NCI-H1930 (cell line): Measurements from ENCODE around the gene DENND2A.
"Not testable (repeated sequence)": the region's sequence is repeated elsewhere in the genome, so short reads cannot be mapped to it uniquely, and the experiment has no call there.

ENCODE experiments used
- DNase-seq, 2 experiments: peaks; one replicate each; lab custom pipeline; 2025; lab: John Stamatoyannopoulos, UW

DENND2A gene

DNA sequence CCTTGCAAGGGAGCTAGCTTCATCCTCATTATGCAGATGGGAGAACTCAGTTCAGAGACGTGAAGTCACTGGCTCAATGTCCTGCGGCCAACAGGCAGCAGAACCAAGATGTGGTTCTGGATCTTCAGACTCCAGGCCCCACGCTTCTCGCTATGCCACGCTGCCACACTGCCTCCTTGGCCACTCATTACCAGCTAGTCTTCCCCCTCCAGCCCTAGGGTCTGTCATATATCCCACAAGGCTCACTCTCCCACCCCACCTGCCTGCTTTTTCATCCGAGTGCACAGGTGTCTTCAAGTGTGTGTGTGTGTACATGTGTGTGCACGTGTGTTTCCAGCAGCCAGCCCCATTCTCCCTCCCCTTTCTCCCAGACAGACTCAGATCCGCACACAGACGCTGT is 53.4 kb downstream of the DENND2A start:
- DNase-seq, result no peak

DNA sequence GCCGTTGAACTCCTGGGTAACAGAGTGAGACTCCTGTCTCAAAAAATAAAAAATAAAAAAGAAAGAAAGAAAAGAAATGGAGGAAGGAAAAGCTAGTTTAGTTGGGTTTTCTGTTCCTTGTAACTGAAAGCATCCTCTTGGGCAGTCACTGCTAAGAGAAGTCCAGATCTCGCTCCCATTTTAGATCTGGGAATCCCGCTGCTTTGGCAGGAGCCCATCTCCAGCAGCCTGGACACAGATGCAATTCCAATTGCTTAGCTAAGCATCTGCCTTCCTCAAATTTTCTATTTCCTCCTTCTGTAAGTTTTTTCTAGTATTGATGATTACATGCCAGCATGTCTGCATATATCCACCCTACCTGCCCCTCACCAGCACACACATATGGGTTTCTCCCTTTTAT is 54.1 kb downstream of the DENND2A start:
- no peak for DNase-seq

DNA sequence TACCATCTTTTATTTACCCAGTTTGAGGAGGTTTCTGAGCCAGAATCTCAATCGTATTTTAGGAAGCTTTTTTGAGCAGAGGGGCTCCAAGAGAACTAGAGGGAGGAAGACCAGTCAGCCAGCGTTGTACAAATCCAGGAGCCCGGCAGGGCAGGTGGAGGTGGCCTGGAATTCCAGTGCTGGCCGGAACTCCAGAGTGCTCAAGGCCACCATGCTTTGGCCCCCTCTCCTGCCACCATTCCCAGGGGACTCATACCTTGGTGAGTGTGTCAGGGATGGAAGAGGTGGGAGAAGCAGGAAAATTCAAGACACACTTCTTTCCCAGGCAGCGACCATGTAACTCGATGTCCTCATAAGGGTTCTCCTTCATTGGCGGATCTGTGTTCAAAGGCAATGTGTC is 55.3 kb downstream of the DENND2A start:
- no peak for DNase-seq

DNA sequence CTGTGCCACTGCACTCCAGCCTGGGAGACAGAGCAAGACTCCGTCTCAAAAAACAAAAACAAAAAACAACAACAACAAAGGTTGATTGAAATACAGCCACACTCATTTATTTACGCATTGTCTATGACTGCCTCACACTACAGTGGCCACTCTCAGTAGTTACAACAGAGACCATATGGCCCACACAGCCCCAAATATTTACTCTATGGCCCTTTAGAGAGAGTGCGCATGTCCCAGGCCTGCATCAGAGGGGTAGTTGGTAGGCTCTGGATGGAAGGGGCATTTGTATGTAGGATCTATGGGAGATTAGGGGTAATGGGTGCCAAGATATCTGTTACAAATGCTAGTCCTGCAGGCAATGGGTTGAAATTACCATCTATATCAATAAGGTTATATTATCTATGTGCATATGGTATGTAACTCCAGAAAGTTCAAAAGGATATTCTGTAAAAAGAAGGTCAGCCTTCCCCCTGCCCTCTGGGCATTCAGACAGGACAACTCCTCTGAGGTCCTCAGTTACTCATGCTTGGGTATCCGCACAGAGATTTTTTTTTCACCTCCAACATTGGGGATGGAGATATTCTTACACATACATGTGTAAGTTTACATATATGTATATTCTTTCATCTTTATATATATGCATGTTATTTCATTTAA is 56.3 kb downstream of the DENND2A start:
- no peak for DNase-seq

DNA sequence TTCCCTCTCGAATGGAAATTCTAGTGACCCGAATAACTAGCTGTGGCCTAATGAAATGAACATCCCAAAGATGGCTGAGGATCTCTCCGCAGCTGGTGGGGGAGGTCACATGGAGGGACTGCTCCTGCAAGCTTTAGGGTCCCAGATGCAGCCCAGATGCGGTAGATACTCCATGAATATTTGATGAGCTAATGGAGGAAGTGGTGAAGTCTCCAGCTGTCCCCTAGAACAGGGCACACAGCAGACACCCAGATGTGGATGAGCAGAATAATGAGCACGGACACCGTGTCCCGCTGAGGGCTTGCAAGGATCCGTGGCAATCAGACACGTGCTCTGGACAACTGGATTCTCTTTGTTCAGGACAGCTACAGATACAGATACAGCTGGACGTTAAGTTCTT is 59.2 kb downstream of the DENND2A start:
- DNase-seq, result no peak

DNA sequence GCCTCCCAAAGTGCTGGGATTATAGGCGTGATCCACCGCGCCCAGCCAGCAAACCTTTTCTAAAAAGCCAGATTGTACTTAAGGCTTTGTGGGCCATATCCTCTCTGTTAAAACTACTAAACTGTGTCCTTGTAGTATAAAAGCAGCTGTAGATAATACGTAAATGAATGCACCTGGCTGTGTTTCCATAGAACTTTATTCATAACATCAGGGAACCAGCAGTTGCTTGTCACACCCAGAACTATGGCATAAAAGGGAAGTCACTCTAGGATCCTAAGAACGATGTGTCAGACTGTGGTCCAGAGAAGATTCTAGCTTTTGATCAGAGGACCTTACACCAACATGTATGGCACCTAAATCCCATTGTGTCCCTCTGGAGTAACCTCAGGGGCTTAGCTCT is 63.0 kb downstream of the DENND2A start:
- no peak for DNase-seq

DNA sequence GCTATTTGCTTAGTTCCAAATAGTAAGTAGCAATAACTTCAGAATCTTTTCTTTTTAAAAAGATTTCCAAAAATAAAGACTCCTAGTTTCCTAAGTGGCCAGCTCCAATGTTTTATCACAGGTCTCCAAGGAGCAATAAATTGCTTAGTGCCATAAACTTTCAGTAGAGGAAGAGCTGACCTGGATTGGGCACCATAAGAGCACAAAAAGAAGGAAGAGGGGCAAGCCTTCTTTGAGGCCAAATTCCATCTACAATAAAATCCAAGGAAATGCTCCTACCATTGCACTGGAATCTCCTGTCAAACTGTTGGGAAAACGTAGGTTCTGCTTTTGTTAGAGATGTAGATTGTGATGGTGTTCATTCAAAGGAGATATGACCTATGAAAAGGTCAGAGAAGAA is 64.0 kb downstream of the DENND2A start:
- no peak for DNase-seq

DNA sequence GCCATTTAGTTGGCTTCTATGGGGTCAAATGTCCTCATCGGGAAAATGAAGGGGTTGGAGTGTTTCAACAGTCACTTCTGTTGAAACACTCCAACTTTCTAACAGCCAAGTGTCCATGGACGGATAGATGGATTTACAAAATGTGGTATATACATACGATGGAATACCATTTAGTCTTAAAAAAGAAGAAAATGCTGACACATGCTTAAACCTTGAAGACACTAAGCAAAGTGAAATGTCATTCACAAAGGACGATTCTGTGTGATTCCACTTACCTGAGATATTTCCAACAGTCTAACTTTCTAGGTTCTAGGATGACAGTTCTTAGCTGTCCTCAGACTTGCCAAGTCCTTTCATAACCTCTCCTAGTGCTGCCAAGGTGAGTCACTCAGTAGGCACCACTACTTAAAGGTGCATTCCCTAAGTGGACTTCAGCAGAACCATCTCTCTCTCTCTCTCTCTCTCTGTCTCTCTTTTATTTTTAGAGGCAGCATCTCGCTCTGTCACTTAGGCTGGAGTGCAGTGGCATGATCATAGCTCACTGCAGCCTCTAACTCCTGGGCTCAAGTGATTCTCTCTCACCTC is 69.0 kb downstream of the DENND2A start:
- no peak for DNase-seq

DNA sequence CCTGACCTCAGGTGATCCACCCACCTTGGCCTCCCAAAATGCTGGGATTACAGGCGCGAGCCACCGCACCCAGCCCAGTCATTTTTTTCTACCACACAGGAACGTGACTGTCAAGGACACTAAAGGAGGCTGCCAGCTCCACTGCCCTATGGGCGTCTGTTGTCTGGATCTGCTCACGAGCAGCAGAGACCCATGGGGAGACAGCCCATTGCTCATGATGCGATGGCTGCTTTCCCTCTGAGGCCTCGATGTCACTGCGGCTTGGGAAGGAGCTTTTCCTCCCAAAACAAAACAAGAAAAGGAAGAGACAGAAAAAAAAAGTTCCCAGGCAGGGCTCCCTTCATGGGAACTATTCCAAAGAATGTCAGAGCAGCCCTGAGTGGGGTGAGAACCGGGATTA is 70.5 kb downstream of the DENND2A start:
- no peak for DNase-seq

DNA sequence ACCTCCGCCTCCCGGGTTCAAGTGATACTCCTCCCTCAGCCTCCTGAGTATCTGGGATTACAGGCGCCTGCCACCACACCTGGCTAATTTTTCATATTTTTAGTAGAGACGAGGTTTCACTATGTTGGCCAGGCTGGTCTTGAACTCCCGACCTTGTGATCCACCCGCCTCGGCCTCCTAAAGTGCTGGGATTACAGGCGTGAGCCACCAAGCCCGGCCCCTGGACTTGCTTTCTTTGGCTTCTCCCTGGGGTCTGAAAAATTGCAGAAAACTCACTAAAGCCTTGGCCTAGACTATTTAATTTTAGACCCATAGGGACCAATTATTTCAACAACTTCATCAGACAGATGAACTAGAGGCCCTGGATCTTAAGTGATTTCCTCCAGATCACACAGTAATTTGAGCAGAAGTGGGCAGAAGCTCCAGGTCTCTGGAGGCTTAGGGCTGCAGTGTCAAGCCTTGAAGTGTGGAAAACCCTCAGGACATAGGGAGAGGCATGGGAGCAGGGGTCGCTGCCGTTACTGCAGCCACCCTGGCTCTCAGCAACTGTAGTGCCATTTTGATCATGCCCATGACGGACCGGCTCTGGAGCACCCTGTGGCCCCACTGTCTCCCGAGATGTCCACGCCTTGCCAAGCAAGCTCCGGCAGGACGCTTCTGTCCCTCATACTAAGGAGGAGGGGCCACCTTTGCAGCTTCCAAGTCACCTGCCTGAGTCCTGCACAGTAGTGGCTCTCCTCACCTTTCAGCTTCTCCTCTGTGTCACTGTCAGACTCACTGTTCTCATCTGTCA is 72.4 kb downstream of the DENND2A start:
- no peak for DNase-seq

DNA sequence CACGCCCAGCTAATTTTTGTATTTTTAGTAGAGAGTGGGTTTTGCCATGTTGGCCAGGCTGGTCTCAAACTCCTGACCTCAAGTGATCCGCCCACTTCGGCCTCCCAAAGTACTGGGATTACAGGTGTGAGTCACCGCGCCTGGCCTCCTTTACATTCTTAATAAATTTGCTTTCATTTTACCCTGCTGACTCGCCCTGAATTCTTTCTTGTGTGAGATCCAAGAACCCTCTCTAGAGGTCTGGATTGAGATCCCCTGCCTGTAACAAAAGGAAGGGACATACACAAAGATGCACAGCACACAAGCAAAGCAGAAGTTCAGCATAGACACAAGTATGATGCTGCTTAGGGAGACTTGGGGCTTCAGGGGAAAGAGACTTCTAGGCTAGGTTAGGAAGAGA is 74.4 kb downstream of the DENND2A start:
- DNase-seq, result not testable (repeated sequence)

DNA sequence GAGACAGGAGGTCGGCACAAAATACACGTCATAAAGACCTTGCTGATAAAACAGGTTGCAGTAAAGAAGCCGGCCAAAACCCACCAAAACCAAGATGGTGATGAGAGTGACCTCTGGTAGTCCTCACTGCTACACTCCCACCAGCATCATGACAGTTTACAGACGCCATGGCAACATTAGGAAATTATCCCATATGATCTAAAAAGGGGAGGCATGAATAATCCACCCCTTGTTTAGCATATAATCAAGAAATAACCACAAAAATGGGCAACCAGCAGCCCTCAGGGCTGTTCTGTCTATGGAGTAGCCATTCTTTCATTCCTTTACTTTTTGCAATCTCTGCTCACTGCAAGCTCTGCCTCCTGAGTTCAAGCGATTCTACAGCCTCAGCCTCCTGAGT is 74.9 kb downstream of the DENND2A start:
- not testable (repeated sequence) for DNase-seq

DNA sequence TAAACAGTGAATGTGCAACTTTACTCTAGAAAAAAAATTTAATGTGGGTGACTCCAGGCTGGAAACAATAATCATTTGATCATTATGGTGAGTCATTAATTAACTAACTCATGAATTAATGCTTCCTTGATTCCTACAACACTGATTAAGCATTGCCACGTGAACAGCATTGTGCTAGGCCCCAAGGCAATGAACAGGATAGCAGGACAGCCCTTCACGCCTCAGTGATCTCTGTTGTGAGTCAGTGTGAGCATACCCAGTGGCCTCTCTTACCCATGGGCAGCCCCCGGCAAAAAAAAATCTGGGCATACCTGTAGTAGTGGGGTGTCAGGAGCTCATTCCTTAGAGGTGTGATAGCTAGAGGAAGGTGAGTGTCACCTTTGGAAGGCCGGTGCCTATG is 76.0 kb downstream of the DENND2A start:
- no peak for DNase-seq

DNA sequence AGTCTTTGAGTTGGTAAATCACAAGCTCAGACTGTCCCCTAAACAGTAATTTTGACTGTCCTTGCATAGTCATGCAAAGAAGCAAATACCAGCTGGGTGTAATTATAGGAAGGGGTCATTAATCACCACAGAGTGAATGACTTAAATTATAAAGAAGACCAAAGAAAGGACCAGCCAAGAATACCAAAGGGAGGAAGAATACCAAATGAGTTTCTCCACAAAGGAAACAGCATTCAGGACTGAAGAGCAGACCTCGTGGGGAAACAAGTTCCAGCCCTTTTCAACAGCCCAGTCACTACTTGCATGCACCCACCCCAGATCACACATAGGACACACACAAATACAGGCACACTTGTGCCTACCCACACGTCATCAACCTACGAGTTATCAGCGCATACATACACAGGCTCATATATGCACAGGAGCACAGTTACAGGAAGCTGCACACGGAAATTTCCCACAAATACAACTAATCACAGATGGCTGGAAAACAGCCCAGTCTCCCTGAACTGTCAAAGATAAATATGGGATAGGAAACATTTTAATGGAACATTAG is 77.6 kb downstream of the DENND2A start:
- DNase-seq, result no peak

DNA sequence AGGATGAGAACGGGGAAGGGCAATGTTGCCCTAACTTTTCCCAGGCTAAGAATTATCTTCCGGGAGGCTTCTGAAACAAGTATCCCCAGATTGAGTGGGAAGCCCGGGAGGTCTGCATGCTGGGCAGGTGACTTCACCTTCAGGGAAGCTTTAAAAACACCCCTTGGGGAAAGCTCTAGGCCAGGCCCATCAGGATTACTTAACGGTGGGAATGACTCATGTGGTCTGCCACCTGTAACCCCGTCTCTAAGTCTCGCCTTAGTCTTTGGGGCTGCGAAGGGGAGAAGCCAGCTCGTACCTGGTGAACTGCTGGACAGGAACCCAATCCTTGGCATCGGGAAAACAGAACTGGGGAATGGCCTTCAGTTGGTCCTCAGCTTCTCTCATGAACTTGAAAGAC is 81.2 kb downstream of the DENND2A start:
- no peak for DNase-seq

DNA sequence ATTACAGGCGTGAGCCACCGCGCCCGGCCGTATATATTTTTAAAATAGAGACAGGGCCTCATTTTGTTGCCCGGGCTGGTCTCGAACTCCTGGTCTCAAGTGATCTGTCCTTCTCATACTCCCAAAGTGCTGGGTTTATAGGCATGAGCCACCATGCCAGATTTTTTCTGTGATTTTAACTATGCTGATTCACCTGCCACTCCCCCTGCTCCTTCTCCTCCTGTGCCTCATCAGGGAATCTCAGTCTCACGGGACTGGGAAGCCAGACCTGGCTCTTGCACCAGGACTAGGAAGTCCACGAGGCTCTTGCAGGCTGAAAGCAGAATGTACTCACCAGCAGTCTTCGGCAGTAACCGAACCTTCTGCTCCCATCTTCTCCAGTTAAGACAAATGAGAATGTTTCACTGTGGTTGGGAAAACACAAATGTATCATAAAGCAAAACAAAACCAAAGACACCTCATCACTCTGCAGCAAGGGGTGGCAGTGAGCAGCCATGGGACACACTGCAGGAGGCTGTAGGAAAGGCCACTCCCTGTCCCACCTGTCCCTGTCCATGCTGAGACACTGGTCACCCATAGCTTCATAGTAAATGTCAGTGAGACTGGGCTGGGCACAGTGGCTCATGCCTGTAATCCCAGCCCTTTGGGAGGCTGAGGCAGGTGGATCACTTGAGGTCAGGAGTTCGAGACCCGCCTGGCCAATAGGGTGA is 82.6 kb downstream of the DENND2A start:
- no peak for DNase-seq

DNA sequence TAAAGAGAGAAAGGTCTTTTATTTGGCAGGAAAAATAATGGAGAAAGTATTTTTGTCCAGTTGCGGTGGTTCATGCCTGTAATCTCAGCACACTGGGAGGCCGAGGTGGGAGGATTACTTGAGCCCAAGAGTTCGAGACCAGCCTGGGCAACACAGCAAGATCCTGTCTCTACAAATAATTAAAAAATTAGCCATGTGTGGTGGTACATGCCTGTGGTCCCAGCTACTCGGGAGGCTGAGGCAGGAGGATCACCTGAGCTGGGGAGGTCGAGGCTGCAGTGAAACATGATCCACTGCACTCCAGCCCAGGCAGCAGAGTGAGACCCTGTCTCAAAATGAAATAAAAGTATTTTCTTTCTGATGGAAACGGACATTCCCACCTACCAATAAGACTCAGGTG is 83.5 kb downstream of the DENND2A start:
- DNase-seq, result no peak

DNA sequence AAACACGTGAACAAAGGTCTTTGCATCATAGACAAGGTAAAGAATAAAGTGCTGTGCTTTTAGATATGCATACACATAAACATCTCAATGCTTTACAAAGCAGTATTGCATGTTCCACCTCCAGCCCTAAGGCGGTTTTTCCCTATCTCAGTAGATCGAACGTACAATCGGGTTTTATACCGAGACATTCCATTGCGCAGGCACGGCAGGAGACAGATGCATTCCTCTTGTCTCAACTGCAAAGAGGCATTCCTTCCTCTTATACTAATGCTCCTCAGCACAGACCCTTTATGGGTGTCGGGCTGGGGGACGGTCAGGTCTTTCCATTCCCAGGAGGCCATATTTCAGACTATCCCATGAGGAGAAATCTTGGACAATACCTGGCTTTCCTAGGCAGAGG is 87.4 kb downstream of the DENND2A start:
- not testable (repeated sequence) for DNase-seq

DNA sequence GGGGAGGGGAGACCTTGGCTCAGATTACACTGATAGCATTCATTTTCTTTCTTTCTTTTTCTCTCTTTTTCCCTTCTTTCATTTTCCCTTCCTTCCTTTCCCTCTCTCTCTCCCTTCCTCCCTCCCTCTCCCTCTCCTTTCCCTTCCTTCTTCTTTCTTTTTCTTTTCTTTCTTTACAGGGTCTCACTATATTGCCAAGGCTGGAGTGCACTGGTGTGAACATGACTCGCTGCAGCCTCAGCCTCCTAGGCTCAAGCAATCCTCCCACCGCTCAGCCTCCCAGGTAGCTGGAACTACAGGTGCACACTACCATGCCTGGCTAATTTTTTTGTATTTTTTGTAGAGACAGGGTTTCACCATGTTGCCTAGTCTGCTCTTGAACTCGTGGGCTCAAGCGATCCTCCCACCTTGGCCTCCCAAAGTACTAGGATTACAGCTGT is 88.4 kb downstream of the DENND2A start:
- DNase-seq, result no peak

DNA sequence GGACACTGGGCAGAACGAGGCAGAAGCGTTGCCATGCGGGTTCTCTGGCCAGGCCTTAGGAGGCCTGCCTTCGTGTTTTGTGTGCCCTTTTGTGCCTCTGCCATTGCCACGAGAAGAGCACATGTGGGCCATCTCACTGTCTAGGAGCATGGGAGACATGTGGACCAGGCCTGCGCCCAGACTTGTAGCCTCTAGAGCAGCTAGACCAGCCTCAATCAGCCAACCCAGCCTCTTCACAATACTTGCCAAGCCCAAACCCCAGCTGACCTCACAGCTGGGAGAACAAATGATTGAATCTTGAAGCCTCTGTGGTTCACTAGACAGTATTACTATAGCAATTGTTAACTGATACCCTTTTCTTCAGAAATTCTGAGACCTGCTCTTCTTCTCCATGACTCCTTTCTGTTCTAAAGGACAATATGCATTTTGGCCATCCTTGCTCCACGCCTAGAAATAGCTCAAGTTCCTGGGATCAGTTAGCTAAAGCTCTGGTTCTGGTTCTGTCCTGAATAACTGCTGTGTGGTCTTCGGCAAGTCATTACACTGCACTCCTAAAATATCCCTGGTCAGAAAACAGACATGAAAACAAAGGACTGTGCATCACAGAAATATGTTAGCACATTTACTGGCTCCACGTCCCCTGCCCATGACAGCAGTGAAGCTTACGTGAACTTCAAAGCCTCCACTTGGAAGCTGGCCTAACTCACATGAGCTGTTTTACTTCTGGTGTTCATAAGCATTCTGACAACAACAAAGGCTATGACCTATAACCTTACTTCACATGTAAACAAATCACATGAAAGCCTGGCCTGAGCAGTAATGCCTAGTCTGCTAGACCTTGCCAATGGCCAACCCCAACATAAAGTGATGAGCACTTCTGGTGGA is 89.0 kb downstream of the DENND2A start:
- DNase-seq, result no peak

DNA sequence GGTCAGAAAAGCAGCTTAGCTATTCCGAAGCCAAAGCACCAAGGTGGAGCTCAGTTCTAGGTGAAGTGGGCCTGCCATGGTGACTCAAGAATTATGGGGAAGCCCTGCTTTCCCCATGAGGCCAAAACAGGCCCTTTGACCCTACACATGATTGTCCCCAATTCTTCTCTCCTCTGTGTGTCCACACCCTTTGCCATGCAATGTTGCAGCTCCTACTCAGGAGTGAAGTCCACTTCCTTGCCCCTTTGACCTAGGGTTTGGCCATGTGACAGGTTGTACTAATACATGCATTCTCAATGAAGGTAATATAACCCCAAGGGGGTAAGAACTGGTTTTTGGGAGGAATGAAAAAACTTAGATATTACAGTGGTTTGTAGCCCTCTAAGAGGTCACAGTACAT is 93.7 kb downstream of the DENND2A start:
- DNase-seq, result no peak
